GM06990 (cell line): ENCODE data around the gene ICAM5.

ENCODE experiments used
- DNase-seq: peaks from one replicate; pipeline ENCODE4 v3.0.0-alpha.2; 2011; ENCODE audit not compliant: insufficient read length; ENCODE audit errors: extremely low read depth
- H3K27me3 ChIP-seq: replicated peaks from 2 replicates; pipeline ENCODE4 v1.6.0; 2011; ENCODE audit warnings: low read length; ENCODE audit not compliant: control insufficient read depth, insufficient read depth
- H3K36me3 ChIP-seq: 2 replicates; pipeline ENCODE4 v1.5.1; 2011; ENCODE audit warnings: low read length; ENCODE audit not compliant: control insufficient read depth, insufficient read depth
- H3K4me3 ChIP-seq: replicated peaks from 2 replicates; pipeline ENCODE4 v1.5.1; 2011; ENCODE audit warnings: low read depth, mild to moderate bottlenecking, control low read depth, low read length
- CTCF ChIP-seq: IDR thresholded peaks from 2 replicates; pipeline ENCODE4 v1.5.1; 2011; ENCODE audit warnings: low read length, control low read depth, mild to moderate bottlenecking, inconsistent platforms; ENCODE audit not compliant: insufficient read depth, poor library complexity, severe bottlenecking

Gene ICAM5

GRCh38 chr19:10327793-10328192 lies 38.0 kb downstream of the ICAM5 start:
- DNase-seq: no peak
- Histone ChIP-seq H3K4me3 (no peak overlapping the region), H3K27me3 (no peaks in the 10 kb centered on the region), H3K36me3 (peaks cover 52% of the 10 kb centered on the region)
- no peak for TF ChIP-seq CTCF

GRCh38 chr19:10328558-10329429 lies 39.0 kb downstream of the ICAM5 start:
- Histone ChIP-seq H3K27me3 (no peaks in the 10 kb centered on the region), H3K4me3 (no peak overlapping the region), H3K36me3 (peaks cover 45% of the 10 kb centered on the region)
- DNase-seq: no peak
- TF ChIP-seq CTCF: no peak

GRCh38 chr19:10329555-10329954 lies 39.8 kb downstream of the ICAM5 start:
- peaks cover 48% of the 10 kb centered on the region for H3K36me3 ChIP-seq

GRCh38 chr19:10332158-10332964 lies 42.6 kb downstream of the ICAM5 start:
- Histone ChIP-seq H3K4me3 (peak overlapping the region; percentile 93), H3K36me3 (peaks cover 42% of the 10 kb centered on the region), H3K27me3 (no peaks in the 10 kb centered on the region)
- DNase-seq: no peak
- no peak for TF ChIP-seq CTCF

More at GRCh38 chr19:10329555-10329954, 39.8 kb downstream of the ICAM5 start:
- no peak overlapping the region for H3K4me3 ChIP-seq
- no peak for DNase-seq
- no peaks in the 10 kb centered on the region for H3K27me3 ChIP-seq
- TF ChIP-seq CTCF: no peak

GRCh38 chr19:10332965-10333757 lies 43.4 kb downstream of the ICAM5 start, which contains the start of gene RAVER1:
RAVER1 (minus strand) TSS chr19:10333529; CDS start chr19:10333507, 22 bp downstream.
- Histone ChIP-seq H3K27me3 (no peaks in the 10 kb centered on the region), H3K36me3 (peaks cover 35% of the 10 kb centered on the region), H3K4me3 (peak within 1 kb of the TSS; percentile 93)
- TF ChIP-seq CTCF: no peak
- peak; percentile 98 for DNase-seq
